ENCODE results near the gene VTN. TPM values are rescaled to one million over a fixed set of nuclear protein-coding genes. Genes with fewer than 3 reads are reported as not detected.

VTN gene
- total and polyA plus RNA-seq, 2 donors (not counting 1 experiment from before 2014, with no cell fraction given), result 0.34 to 0.36 TPM

DNA sequence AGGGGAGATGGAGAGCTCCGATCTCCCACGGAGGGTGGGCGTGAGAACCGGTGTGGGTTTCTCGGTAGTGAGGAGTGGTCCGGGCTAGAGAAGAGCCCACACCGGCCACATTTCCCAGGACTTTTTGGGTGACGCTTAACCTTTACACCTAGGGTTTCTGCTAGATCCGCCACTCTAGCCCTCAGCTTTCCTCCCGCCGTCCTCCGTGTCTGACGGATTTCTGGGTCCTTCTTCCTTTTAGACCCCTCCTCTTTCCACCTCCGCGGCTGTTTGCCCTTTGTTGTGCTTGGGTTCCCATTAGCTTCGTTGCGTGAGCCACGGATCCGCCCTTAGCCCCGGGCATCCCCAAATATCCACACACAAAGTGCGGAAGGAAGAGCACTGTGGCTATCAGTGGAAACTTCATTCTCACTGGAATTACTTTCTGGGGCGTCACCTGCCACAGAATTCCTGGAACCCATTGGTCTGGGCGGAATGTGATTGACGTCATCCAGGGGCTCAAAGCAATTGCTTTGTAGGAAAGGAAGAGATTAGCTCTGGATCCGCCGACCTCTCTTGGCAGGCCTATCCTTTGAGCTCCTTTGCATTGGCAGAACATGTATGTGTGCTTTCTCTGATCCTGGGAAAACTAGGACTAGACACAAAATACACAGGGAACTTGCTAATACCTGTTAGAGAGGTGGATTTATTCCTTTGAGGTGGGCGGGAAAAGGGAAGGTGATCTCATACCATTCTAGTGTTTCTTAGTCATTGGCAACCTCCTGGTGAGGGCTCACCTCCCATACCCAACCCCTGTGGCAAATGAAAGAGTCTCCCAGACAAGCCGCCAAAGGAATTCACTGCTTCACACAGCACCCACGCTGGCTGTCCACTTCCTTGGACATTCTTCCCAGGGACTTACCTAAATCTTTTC lies 33.9 kb downstream of the VTN start:
- ChIA-PET POLR2A (interaction anchor here (0.6 to 2.1 kb wide), 8 partner anchors 17 to 616 kb away, joined by 3 to 25 read pairs (median 6); partner anchors contain the start of genes PHF12, POLDIP2 and TMEM97), CTCF (interaction anchor here (1.0 to 2.1 kb wide), 9 partner anchors 17 to 617 kb away, joined by 3 to 14 read pairs (median 6); partner anchors contain the start of genes POLDIP2, SARM1 and TMEM97)
- no peaks in the 10 kb centered on the region for H3K9me3 ChIP-seq (ENCODE audit: control extremely low read depth in 1 of 3, control insufficient read depth in 2 of 3, insufficient read depth in 1 of 3, low read length in 2 of 3)
- Mint-ChIP-seq H3K27ac (peak overlapping the region; percentile 91), H3K4me3 (peak overlapping the region; percentile 93), H3K4me1 (peaks cover 35% of the 10 kb centered on the region), H3K9me3 (ENCODE audit: insufficient read depth) (no peaks in the 10 kb centered on the region), H3K27me3 (no peaks in the 10 kb centered on the region)
- peak overlapping the region; percentile 63 to 95 for H3K27ac ChIP-seq (ENCODE audit: low read length in 2 of 2)
- H3K4me3 ChIP-seq (ENCODE audit: control extremely low read depth in 1 of 5, extremely low read depth in 1 of 5, insufficient read depth in 1 of 5, low read depth in 2 of 5, low read length in 4 of 5), result peak overlapping the region; percentile 66 to 89 (median 82)
- peaks cover 24% of the 10 kb centered on the region for H4K20me1 ChIP-seq (ENCODE audit: control insufficient read depth, insufficient read depth, low read length, poor library complexity, severe bottlenecking)
- intact Hi-C loops (cut with micrococcal nuclease), result loop anchor here (1.0 to 5.0 kb wide), 5 partner anchors 17 to 984 kb away; partner anchors contain the start of genes PIGS, POLDIP2, SARM1 and TMEM97
- peaks cover 19 to 24% of the 10 kb centered on the region in 2 donors for H3K4me1 ChIP-seq (ENCODE audit: control insufficient read depth in 2 of 2, insufficient read depth in 2 of 2, low read length in 2 of 2)
- no peaks in the 10 kb centered on the region for H3K27me3 ChIP-seq (replicated peaks in 1 of 4; ENCODE audit: control extremely low read depth in 1 of 4, control insufficient read depth in 3 of 4, insufficient read depth in 4 of 4, low read length in 3 of 4)
- DNase-seq (no peak), ATAC-seq (ENCODE audit: low read depth) (no peak)
- peak overlapping the region; percentile 90 for H2AFZ ChIP-seq (ENCODE audit: insufficient read depth, low read depth, low read length, poor library complexity, severe bottlenecking)
- H3K79me2 ChIP-seq (ENCODE audit: control insufficient read depth, insufficient read depth, low read length), result peaks cover 85% of the 10 kb centered on the region
- peaks cover 0 to 23% of the 10 kb centered on the region in 2 experiments for H3K36me3 ChIP-seq (replicated peaks in 1 of 2; ENCODE audit: control extremely low read depth in 1 of 2, control insufficient read depth in 1 of 2, extremely low read depth in 1 of 2, insufficient read depth in 2 of 2, low read length in 1 of 2)
- no peak for TF ChIP-seq EZH2 (IDR thresholded peaks at IDR 0.05; ENCODE audit: borderline replicate concordance, insufficient read depth, low read depth, low read length, poor library complexity, severe bottlenecking)
- TF ChIP-seq, protein P1, sequence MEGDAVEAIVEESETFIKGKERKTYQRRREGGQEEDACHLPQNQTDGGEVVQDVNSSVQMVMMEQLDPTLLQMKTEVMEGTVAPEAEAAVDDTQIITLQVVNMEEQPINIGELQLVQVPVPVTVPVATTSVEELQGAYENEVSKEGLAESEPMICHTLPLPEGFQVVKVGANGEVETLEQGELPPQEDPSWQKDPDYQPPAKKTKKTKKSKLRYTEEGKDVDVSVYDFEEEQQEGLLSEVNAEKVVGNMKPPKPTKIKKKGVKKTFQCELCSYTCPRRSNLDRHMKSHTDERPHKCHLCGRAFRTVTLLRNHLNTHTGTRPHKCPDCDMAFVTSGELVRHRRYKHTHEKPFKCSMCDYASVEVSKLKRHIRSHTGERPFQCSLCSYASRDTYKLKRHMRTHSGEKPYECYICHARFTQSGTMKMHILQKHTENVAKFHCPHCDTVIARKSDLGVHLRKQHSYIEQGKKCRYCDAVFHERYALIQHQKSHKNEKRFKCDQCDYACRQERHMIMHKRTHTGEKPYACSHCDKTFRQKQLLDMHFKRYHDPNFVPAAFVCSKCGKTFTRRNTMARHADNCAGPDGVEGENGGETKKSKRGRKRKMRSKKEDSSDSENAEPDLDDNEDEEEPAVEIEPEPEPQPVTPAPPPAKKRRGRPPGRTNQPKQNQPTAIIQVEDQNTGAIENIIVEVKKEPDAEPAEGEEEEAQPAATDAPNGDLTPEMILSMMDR (IDR thresholded peaks at IDR 0.05), result no peak
- peak overlapping the region; percentile 82 for H3K4me2 ChIP-seq (replicated peaks; ENCODE audit: low read depth, low read length, poor library complexity, severe bottlenecking)
- 10% methylated on average over 22 of the region's 29 CpGs for WGBS (ENCODE audit: insufficient coverage)
- peak overlapping the region; percentile 87 for H3K9ac ChIP-seq (ENCODE audit: low read length)
